MM.1S (cell line): Measurements from ENCODE around the gene ROBO2.

ENCODE experiments used
- DNase-seq: peaks from one replicate; pipeline ENCODE4 v3.0.0-alpha.2; 2015
- H2AFZ ChIP-seq: fragments of 300-600 bp; sonication (generic); 2 replicates; pipeline ENCODE4 v1.6.0; 2016; ENCODE audit warnings: antibody characterized with exemption, low read length
- H3F3A ChIP-seq: fragments of 300-600 bp; sonication (generic); 2 replicates; pipeline ENCODE4 v1.6.1; 2016; ENCODE audit warnings: mild to moderate bottlenecking, antibody characterized with exemption, low read length, moderate library complexity, mixed read lengths; ENCODE audit not compliant: insufficient read depth
- H3K27ac ChIP-seq: fragments of 300-600 bp; sonication (generic); 2 replicates; pipeline ENCODE4 v1.5.1; 2016; ENCODE audit warnings: mild to moderate bottlenecking, low read length
- H3K27me3 ChIP-seq: fragments of 300-600 bp; sonication (generic); replicated peaks from 2 replicates; pipeline ENCODE4 v1.6.0; 2016; ENCODE audit warnings: low read length; ENCODE audit not compliant: insufficient read depth
- H3K36me3 ChIP-seq: fragments of 300-600 bp; sonication (generic); replicated peaks from 2 replicates; pipeline ENCODE4 v1.6.1; 2016; ENCODE audit warnings: mild to moderate bottlenecking, low read length, mixed read lengths; ENCODE audit not compliant: insufficient read depth
- H3K4me1 ChIP-seq: fragments of 300-600 bp; sonication (generic); 2 replicates; pipeline ENCODE4 v1.6.1; 2016; ENCODE audit warnings: low read length, mixed read lengths
- H3K4me2 ChIP-seq: fragments of 300-600 bp; sonication (generic); 2 replicates; pipeline ENCODE4 v1.6.0; 2016; ENCODE audit warnings: low read depth, low read length
- H3K4me3 ChIP-seq: fragments of 300-600 bp; sonication (generic); 2 replicates; pipeline ENCODE4 v1.5.1; 2016; ENCODE audit warnings: low read length, mixed read lengths
- H3K79me2 ChIP-seq: fragments of 300-600 bp; sonication (generic); 2 replicates; pipeline ENCODE4 v1.6.1; 2016; ENCODE audit warnings: mixed run types, low read length, mixed read lengths
- H3K9ac ChIP-seq: fragments of 300-600 bp; sonication (generic); 2 replicates; pipeline ENCODE4 v1.6.1; 2016; ENCODE audit warnings: low read length, mixed read lengths
- H3K9me2 ChIP-seq: fragments of 300-600 bp; sonication (generic); replicated peaks from 2 replicates; pipeline ENCODE4 v1.6.1; 2016; ENCODE audit warnings: mild to moderate bottlenecking, low read length, mixed read lengths; ENCODE audit not compliant: insufficient read depth
- H3K9me3 ChIP-seq: fragments of 300-600 bp; sonication (generic); replicated peaks from 2 replicates; pipeline ENCODE4 v1.6.1; 2016; ENCODE audit warnings: mild to moderate bottlenecking, low read length, mixed read lengths; ENCODE audit not compliant: insufficient read depth
- H4K20me1 ChIP-seq: fragments of 300-600 bp; sonication (generic); 2 replicates; pipeline ENCODE4 v1.6.1; 2016; ENCODE audit warnings: mild to moderate bottlenecking, low read length, moderate library complexity, mixed read lengths; ENCODE audit not compliant: insufficient read depth
- CTCF ChIP-seq: fragments of 300-600 bp; sonication (generic); IDR thresholded peaks from 2 replicates; pipeline ENCODE4 v1.5.1; 2016; ENCODE audit warnings: antibody characterized with exemption, low read length, mixed read lengths
- EZH2 ChIP-seq: fragments of 300-600 bp; sonication (generic); optimal IDR thresholded peaks from 2 replicates; pipeline ENCODE3; 2017; ENCODE audit warnings: low read depth, mild to moderate bottlenecking, antibody characterized with exemption, low read length, mixed read lengths
- EZH2phosphoT487 ChIP-seq: fragments of 300-600 bp; sonication (generic); IDR thresholded peaks from 2 replicates; pipeline ENCODE4 v1.6.1; 2018; ENCODE audit warnings: antibody characterized with exemption, low read length

Gene ROBO2

GRCh38 chr3:77526573-77527113, 486.7 kb downstream of the ROBO2 start:
- TF ChIP-seq EZH2: no peak
- TF ChIP-seq EZH2phosphoT487: no peak
- TF ChIP-seq CTCF: no peak
- Histone ChIP-seq H3K4me2 (no peak overlapping the region), H3K4me3 (no peak overlapping the region), H2AFZ (no peak overlapping the region), H3K27me3 (no peaks in the 10 kb centered on the region), H3K79me2 (no peaks in the 10 kb centered on the region), H3K4me1 (no peaks in the 10 kb centered on the region), H4K20me1 (no peaks in the 10 kb centered on the region), H3K27ac (no peak overlapping the region), H3K9me3 (no peaks in the 10 kb centered on the region), H3K9me2 (no peaks in the 10 kb centered on the region), H3K36me3 (no peaks in the 10 kb centered on the region), H3F3A (no peaks in the 10 kb centered on the region), H3K9ac (no peak overlapping the region)
- no peak for DNase-seq

- no peaks in the 10 kb centered on the region for H3K4me1 ChIP-seq
- TF ChIP-seq EZH2phosphoT487: no peak
- no peak for TF ChIP-seq CTCF
- no peak for TF ChIP-seq EZH2
- no peaks in the 10 kb centered on the region for H3K9me3 ChIP-seq
- no peaks in the 10 kb centered on the region for H3F3A ChIP-seq
- no peak for DNase-seq
- no peak overlapping the region for H3K27ac ChIP-seq
- H3K4me3 ChIP-seq: no peak overlapping the region
- H3K4me2 ChIP-seq: no peak overlapping the region
- no peaks in the 10 kb centered on the region for H3K27me3 ChIP-seq
- H3K9ac ChIP-seq: no peak overlapping the region
- no peaks in the 10 kb centered on the region for H3K9me2 ChIP-seq
- no peaks in the 10 kb centered on the region for H3K36me3 ChIP-seq
- H2AFZ ChIP-seq: no peak overlapping the region
- no peaks in the 10 kb centered on the region for H3K79me2 ChIP-seq
- H4K20me1 ChIP-seq: no peaks in the 10 kb centered on the region
Observed at GRCh38 chr3:77529522-77529921, 489.6 kb downstream of the ROBO2 start.

- H3K9me3 ChIP-seq: no peaks in the 10 kb centered on the region
- no peaks in the 10 kb centered on the region for H3K27me3 ChIP-seq
- H3F3A ChIP-seq: no peaks in the 10 kb centered on the region
- H3K4me2 ChIP-seq: no peak overlapping the region
- no peaks in the 10 kb centered on the region for H3K36me3 ChIP-seq
- H2AFZ ChIP-seq: no peak overlapping the region
- no peaks in the 10 kb centered on the region for H4K20me1 ChIP-seq
- no peaks in the 10 kb centered on the region for H3K4me1 ChIP-seq
- no peak overlapping the region for H3K4me3 ChIP-seq
- H3K79me2 ChIP-seq: no peaks in the 10 kb centered on the region
- no peaks in the 10 kb centered on the region for H3K9me2 ChIP-seq
- no peak for DNase-seq
- H3K9ac ChIP-seq: no peak overlapping the region
- no peak overlapping the region for H3K27ac ChIP-seq
- TF ChIP-seq EZH2phosphoT487 (no peak), CTCF (no peak), EZH2 (no peak)
Observed at GRCh38 chr3:77530870-77531269, 491.0 kb downstream of the ROBO2 start.
